A549 (cell line): Measurements from ENCODE around the gene CDC14B. TPM values are rescaled to one million over a fixed set of nuclear protein-coding genes. Genes with fewer than 3 reads are reported as not detected.

ENCODE experiments used
- ATAC-seq, 2 experiments: fragments of 200-7000 bp in 1 of 2; fragments of >200 bp in 1 of 2; cut with Nextera tagmentation in 1 of 2; cut with Tn5 transposase in 1 of 2; 3 replicates each; pipeline versions ENCODE4 v1.8.0 to v1.9.1; 2018 to 2020; ENCODE audit warnings: mild to moderate bottlenecking in 1 of 2, moderate library complexity in 1 of 2
- CTCF ChIA-PET: fragments of 300-600 bp; sonication (Branson Sonifier 250); formaldehyde crosslinking; extraction: SDS; loops from one replicate; lab custom pipeline; 2021; ENCODE audit warnings: antibody characterized with exemption, inconsistent platforms; lab: Yijun Ruan, JAX
- POLR2A ChIA-PET: fragments of 350-600 bp; formaldehyde crosslinking; extraction: SDS; loops from one replicate; lab custom pipeline; 2021; ENCODE audit warnings: antibody characterized with exemption, inconsistent platforms; lab: Yijun Ruan, JAX
- DNase-seq, 2 experiments: peaks; one replicate each; pipeline versions ENCODE4 v3.0.0 to v3.0.0-alpha.2; 2011 to 2016; ENCODE audit warnings: low read depth in 1 of 2, low spot score in 1 of 2
- FAIRE-seq: peaks from 2 replicates; lab custom pipeline; 2011; peaks lifted over from hg19 to GRCh38; lab: Jason Lieb, UNC
- H3K27ac ChIP-seq, 2 experiments: fragments of >200 bp; sonication (Bioruptor Twin); formaldehyde crosslinking; 3 replicates each; pipeline ENCODE4 v1.5.1; 2016 to 2017
- H3K4me1 ChIP-seq: fragments of >200 bp; sonication (Bioruptor Twin); formaldehyde crosslinking; 3 replicates; pipeline ENCODE4 v1.6.1; 2016
- H3K4me2 ChIP-seq: fragments of >200 bp; sonication (Bioruptor Twin); formaldehyde crosslinking; 3 replicates; pipeline ENCODE4 v1.6.1; 2016
- H3K4me3 ChIP-seq: fragments of >200 bp; sonication (Bioruptor Twin); formaldehyde crosslinking; 3 replicates; pipeline ENCODE4 v1.5.1; 2016
- H3K9me3 ChIP-seq: fragments of >200 bp; sonication (Bioruptor Twin); formaldehyde crosslinking; 3 replicates; pipeline ENCODE4 v1.6.1; 2016
- CHD4 ChIP-seq: fragments of 200-600 bp; sonication (generic); IDR thresholded peaks from 2 replicates; pipeline ENCODE4 v1.6.1; 2016; ENCODE audit warnings: antibody characterized with exemption, mild to moderate bottlenecking, borderline replicate concordance
- EHMT2 ChIP-seq: fragments of 200-600 bp; sonication (generic); IDR thresholded peaks from 2 replicates; pipeline ENCODE4 v1.6.1; 2016; ENCODE audit warnings: antibody characterized with exemption, low read depth, mild to moderate bottlenecking, moderate library complexity
- ESRRA ChIP-seq: fragments of 150-350 bp; IDR thresholded peaks from 2 replicates; pipeline ENCODE4 v1.6.1; 2014; ENCODE audit warnings: mild to moderate bottlenecking, low read length, borderline replicate concordance
- HDAC2 ChIP-seq: fragments of 200-600 bp; sonication (generic); IDR thresholded peaks from 2 replicates; pipeline ENCODE4 v1.6.1; 2016
- HEYL ChIP-seq: fragments of 250-450 bp; sonication (Bioruptor Pico); IDR thresholded peaks from 2 replicates; pipeline ENCODE4 v1.8.0; 2021; ENCODE audit warnings: mild to moderate bottlenecking, moderate library complexity
- HOXA7 ChIP-seq: fragments of 250-450 bp; sonication (Bioruptor Pico); IDR thresholded peaks from 2 replicates; pipeline ENCODE4 v1.5.0; 2020; ENCODE audit warnings: mild to moderate bottlenecking, moderate library complexity
- JUNB ChIP-seq: fragments of >200 bp; sonication (Bioruptor Twin); formaldehyde crosslinking; IDR thresholded peaks from 2 replicates; pipeline ENCODE4 v1.6.1; 2016
- KDM5A ChIP-seq: fragments of 200-600 bp; sonication (generic); IDR thresholded peaks from 2 replicates; pipeline ENCODE4 v1.6.1; 2016; ENCODE audit warnings: antibody characterized with exemption, mild to moderate bottlenecking
- MAFK ChIP-seq: fragments of 450-650 bp; IDR thresholded peaks from 2 replicates; pipeline ENCODE4 v1.6.1; 2014; ENCODE audit not compliant: partially characterized antibody
- MYC ChIP-seq: IDR thresholded peaks from 2 replicates; pipeline ENCODE4 v1.6.1; 2012; ENCODE audit warnings: mild to moderate bottlenecking, inconsistent platforms, low read length, improper control_type of control experiment, borderline replicate concordance
- NPAS2 ChIP-seq: fragments of 250-450 bp; sonication (Bioruptor Pico); IDR thresholded peaks from 2 replicates; pipeline ENCODE4 v1.8.0; 2022; ENCODE audit warnings: mild to moderate bottlenecking, moderate library complexity, borderline replicate concordance
- POLR2A ChIP-seq: IDR thresholded peaks from 2 replicates; pipeline ENCODE4 v1.6.1; 2012; ENCODE audit warnings: mild to moderate bottlenecking, low read length
- RARB ChIP-seq: fragments of 250-450 bp; sonication (Bioruptor Pico); IDR thresholded peaks from 2 replicates; pipeline ENCODE4 v1.8.0; 2021; ENCODE audit warnings: mild to moderate bottlenecking, moderate library complexity
- RFX5 ChIP-seq: fragments of 450-650 bp; IDR thresholded peaks from 2 replicates; pipeline ENCODE4 v1.7.1; 2014; ENCODE audit warnings: antibody characterized with exemption, mild to moderate bottlenecking, moderate library complexity
- RNF2 ChIP-seq: fragments of 200-600 bp; sonication (generic); IDR thresholded peaks from 2 replicates; pipeline ENCODE4 v1.6.1; 2016; ENCODE audit warnings: low read depth, mild to moderate bottlenecking, antibody characterized with exemption, moderate library complexity, borderline replicate concordance
- SREBF2 ChIP-seq: fragments of 450-650 bp; IDR thresholded peaks from 2 replicates; pipeline ENCODE4 v1.6.1; 2014; ENCODE audit warnings: mild to moderate bottlenecking, moderate library complexity
- TP53 ChIP-seq: fragments of 250-450 bp; sonication (Bioruptor Pico); IDR thresholded peaks from 2 replicates; pipeline ENCODE4 v1.5.0; 2021; ENCODE audit warnings: mild to moderate bottlenecking, moderate library complexity
- ZFP36 ChIP-seq: fragments of 450-650 bp; IDR thresholded peaks from 2 replicates; pipeline ENCODE4 v1.6.1; 2014; ENCODE audit warnings: borderline replicate concordance; ENCODE audit not compliant: partially characterized antibody
- ZNF302 ChIP-seq: fragments of 250-450 bp; sonication (Bioruptor Pico); IDR thresholded peaks from 2 replicates; pipeline ENCODE4 v1.9.0; 2021; ENCODE audit warnings: inconsistent platforms, mild to moderate bottlenecking, moderate library complexity
- WGBS: methylation state at CpG from one replicate; pipeline ENCODE4 v1.1.6; 2017; ENCODE audit errors: missing lambda C conversion rate; 5-methylcytosine and 5-hydroxymethylcytosine counted together
- polyA plus RNA-seq, 4 experiments: library from polyadenylated mRNA; depleted of rRNA in 3 of 4; stranded (reverse); fragments of >200 nt; fragmentation: RNase III in 1 of 4; extraction: RNeasy Plus Mini Kit Qiagen cat#74134 plus additional on column Dnase treatment in 1 of 4; gene quantifications; 2 replicates in 3 of 4; 3 replicates in 1 of 4; pipeline ENCODE4 v1.2.3, GENCODE V29; 2011 to 2017
- TF ChIP-seq, protein P1 (sequence below): fragments of >200 bp; sonication (Bioruptor Twin); formaldehyde crosslinking; IDR thresholded peaks from 3 replicates; pipeline ENCODE4 v1.5.1; 2016
- TF ChIP-seq, protein P2 (sequence below): fragments of 250-450 bp; sonication (Bioruptor Pico); IDR thresholded peaks from 2 replicates; pipeline ENCODE4 v1.5.0; 2020; ENCODE audit warnings: low read depth, mild to moderate bottlenecking, moderate library complexity
- TF ChIP-seq, protein P3 (sequence below): fragments of 450-650 bp; IDR thresholded peaks from 2 replicates; pipeline ENCODE4 v1.6.1; 2014; ENCODE audit warnings: antibody characterized with exemption
- TF ChIP-seq, protein P4 (sequence below): IDR thresholded peaks from 2 replicates; pipeline ENCODE4 v1.6.1; 2012

Gene CDC14B
- polyA plus RNA-seq, 2 of the 4 experiments (the other 2 are of a cell fraction) = 9.9 to 17.3 TPM

DNA sequence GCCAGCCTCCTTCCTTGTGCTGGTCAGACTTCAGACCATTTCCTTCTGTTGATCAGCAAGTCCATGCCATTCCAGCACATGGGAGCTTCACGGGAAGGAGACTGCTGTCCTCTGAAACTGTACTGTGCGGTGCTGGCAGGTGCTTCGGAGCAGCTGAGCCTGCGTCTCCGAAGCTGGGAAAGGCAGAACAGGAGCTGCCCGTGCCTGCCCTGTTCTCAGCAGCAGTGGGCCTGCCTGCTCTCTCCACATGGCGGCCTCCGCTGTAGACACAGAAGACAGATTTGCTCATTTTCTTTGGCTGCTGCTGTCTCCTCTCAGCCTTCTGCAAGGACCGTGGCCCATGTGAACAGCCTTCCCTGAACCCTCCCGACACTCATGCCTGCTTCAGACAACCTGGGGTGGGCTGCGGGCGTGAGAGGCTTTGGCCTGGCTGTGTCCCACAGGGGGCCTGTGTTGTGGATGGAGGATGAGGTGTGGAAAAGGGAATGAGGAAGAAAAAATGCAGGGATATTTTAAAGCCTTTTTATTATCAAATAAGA, 126.6 kb downstream of the CDC14B start (continued):
- TF ChIP-seq RFX5 (no peak), ZNF302 (CRISPR knock-in tag) (no peak)
- TF ChIP-seq, protein P1, sequence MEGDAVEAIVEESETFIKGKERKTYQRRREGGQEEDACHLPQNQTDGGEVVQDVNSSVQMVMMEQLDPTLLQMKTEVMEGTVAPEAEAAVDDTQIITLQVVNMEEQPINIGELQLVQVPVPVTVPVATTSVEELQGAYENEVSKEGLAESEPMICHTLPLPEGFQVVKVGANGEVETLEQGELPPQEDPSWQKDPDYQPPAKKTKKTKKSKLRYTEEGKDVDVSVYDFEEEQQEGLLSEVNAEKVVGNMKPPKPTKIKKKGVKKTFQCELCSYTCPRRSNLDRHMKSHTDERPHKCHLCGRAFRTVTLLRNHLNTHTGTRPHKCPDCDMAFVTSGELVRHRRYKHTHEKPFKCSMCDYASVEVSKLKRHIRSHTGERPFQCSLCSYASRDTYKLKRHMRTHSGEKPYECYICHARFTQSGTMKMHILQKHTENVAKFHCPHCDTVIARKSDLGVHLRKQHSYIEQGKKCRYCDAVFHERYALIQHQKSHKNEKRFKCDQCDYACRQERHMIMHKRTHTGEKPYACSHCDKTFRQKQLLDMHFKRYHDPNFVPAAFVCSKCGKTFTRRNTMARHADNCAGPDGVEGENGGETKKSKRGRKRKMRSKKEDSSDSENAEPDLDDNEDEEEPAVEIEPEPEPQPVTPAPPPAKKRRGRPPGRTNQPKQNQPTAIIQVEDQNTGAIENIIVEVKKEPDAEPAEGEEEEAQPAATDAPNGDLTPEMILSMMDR = no peak
- TF ChIP-seq, all 56 proteins: peak for 0

DNA sequence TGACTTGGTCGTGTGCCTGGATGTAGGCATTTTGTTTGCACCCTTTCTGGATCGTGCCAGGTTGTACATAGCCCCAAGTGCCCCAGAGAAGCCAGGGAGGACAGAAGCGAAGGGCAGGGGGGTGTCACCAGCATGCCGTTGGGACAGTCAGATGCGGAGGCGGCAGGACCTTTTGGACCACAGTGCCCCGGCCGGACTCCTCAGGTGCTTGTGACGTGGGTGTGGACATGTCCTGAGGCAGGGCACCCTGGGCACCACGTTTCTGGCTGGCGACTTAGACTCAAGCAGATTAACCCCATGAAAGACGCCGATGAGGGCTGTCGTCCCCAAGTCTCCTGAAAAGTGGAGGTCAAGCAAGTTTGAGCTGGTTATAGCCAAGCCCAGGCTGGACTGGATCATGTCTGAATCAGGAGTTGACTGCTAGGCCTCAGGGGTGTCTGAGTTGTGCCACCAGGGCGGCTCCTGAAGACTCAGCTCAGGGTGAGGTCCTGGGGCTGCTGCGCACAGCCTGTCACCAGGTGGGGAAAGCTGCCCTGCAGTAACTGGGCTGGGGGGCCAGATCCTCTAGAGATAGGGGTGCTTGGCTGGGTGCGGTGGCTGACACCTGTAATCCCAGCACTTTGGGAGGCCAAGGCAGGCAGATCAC, 127.6 kb downstream of the CDC14B start:
- DNase-seq = no peak
- Histone ChIP-seq H3K27ac (no peak overlapping the region), H3K9me3 (no peaks in the 10 kb centered on the region), H3K4me1 (no peaks in the 10 kb centered on the region; the same call in 2 of the 3 replicates), H3K4me2 (no peak overlapping the region), H3K4me3 (no peak overlapping the region)
- TF ChIP-seq ESRRA = no peak
- 81% methylated on average over 10 of the region's 17 CpGs for WGBS
- ChIA-PET CTCF (interaction anchor here (1.5 kb wide), 1 partner anchor 26 kb away, joined by 3 read pairs; no protein-coding TSS in a partner anchor), POLR2A (no interaction called here)
- ATAC-seq = no peak
- no peak for FAIRE-seq

DNA sequence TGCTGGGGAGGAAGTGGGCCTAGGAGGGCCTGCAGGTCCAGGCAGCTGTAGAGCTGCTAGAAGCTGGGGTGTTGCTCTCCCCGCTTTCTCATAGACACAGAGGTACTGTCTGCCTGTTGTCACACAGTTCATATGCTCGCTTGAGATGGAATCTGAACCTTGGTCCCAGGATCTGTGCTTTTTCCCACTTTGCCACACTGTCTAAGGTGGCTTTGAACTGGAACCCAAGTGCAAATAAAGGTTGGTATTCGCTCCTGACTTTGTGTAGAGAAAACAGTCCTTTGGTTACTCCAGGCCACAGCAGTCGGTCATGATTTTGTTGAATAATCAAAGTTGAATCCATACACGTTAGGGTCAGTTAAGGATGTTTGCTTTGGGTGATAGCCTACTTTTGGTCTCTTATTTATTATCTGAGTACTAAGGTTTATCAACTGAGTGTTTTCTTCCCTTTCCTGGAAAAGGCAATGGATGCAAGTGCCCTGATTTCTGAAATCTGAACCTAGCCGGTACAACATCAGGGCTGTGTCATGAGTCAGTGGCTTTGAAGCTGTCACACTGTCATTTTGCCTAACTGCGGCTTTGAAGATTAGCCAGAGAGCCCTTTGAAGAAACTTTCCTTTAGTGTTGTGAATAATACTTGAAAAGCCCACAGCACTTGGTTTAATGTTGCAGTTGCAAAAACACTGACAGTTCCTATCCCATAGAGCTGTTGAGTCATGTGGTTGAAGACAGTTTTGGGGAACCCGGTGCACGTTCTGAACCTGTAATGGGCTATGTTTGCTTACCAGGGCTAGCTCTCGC, 128.4 kb downstream of the CDC14B start:
- TF ChIP-seq HDAC2 (no peak), RFX5 (no peak), CHD4 (no peak), NPAS2 (no peak), TP53 (CRISPR knock-in tag) (no peak), MYC (no peak), SREBF2 (no peak)
- TF ChIP-seq, protein P2, sequence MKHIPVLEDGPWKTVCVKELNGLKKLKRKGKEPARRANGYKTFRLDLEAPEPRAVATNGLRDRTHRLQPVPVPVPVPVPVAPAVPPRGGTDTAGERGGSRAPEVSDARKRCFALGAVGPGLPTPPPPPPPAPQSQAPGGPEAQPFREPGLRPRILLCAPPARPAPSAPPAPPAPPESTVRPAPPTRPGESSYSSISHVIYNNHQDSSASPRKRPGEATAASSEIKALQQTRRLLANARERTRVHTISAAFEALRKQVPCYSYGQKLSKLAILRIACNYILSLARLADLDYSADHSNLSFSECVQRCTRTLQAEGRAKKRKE = no peak
- no peak overlapping the region for H3K4me2 ChIP-seq
- peaks cover 7% of the 10 kb centered on the region; the same call in 2 of the 3 replicates for H3K4me1 ChIP-seq
- DNase-seq = no peak
- CTCF ChIA-PET = interaction anchor here (1.9 kb wide), 1 partner anchor 13 kb away, joined by 5 read pairs; no protein-coding TSS in a partner anchor
- 82% methylated on average over 10 of the region's 10 CpGs for WGBS
- H3K27ac ChIP-seq = no peak overlapping the region
- H3K9me3 ChIP-seq = no peaks in the 10 kb centered on the region
- POLR2A ChIA-PET = no interaction called here
- no peak for FAIRE-seq
- no peak for ATAC-seq
- no peak overlapping the region for H3K4me3 ChIP-seq

DNA sequence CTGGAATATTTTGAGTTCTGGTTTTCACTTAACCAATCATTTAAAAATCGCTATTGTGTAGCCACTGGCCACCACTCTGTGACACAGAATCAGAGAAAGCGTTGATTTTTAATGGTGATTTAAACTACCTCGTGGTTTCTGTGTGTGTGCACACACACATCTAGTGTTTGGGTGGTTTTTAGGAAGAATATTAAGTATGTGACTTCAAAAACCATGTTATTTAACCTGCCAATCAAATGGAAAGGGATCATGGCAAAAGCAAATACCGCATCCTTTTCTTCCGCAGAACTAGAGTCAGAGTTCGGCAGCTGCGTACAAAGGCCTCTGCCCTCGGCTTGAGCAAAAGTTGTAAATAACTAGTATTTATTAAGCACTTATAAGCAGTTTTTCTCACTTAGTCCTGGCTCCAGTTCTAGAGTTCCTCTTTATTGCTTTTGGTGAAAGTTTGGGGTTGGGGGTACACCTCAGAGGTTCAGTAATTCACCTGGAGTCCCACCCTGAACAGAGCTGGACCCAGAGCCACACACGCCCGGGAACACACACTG, 129.0 kb downstream of the CDC14B start:
- FAIRE-seq = no peak
- Histone ChIP-seq H3K9me3 (no peaks in the 10 kb centered on the region), H3K4me3 (no peak overlapping the region), H3K4me1 (peaks cover 7% of the 10 kb centered on the region; the same call in 2 of the 3 replicates), H3K27ac (no peak overlapping the region), H3K4me2 (no peak overlapping the region)
- whole genome bisulfite sequencing = 93% methylated on average over 10 of the region's 10 CpGs
- POLR2A ChIA-PET = no interaction called here
- DNase-seq = no peak
- CTCF ChIA-PET = interaction anchor here (1.9 kb wide), 1 partner anchor 14 kb away, joined by 5 read pairs; no protein-coding TSS in a partner anchor
- ATAC-seq = no peak
- TF ChIP-seq MAFK (no peak), HOXA7 (no peak), JUNB (no peak), TP53 (CRISPR knock-in tag) (no peak), RARB (CRISPR knock-in tag) (no peak), ZFP36 (no peak), POLR2A (no peak), EHMT2 (no peak), KDM5A (no peak), SREBF2 (no peak), HEYL (CRISPR knock-in tag) (no peak), RNF2 (no peak), ZNF302 (CRISPR knock-in tag) (no peak)
- TF ChIP-seq, protein P2 = no peak
- TF ChIP-seq, protein P3, sequence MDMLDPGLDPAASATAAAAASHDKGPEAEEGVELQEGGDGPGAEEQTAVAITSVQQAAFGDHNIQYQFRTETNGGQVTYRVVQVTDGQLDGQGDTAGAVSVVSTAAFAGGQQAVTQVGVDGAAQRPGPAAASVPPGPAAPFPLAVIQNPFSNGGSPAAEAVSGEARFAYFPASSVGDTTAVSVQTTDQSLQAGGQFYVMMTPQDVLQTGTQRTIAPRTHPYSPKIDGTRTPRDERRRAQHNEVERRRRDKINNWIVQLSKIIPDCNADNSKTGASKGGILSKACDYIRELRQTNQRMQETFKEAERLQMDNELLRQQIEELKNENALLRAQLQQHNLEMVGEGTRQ = no peak
- TF ChIP-seq, protein P4, sequence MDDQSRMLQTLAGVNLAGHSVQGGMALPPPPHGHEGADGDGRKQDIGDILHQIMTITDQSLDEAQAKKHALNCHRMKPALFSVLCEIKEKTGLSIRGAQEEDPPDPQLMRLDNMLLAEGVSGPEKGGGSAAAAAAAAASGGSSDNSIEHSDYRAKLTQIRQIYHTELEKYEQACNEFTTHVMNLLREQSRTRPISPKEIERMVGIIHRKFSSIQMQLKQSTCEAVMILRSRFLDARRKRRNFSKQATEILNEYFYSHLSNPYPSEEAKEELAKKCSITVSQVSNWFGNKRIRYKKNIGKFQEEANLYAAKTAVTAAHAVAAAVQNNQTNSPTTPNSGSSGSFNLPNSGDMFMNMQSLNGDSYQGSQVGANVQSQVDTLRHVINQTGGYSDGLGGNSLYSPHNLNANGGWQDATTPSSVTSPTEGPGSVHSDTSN = no peak
